Measurements from ENCODE around the gene ST6GAL2.

ST6GAL2 gene

GRCh38 chr2:106759966-106760365, 126.0 kb downstream of the ST6GAL2 start:
- DNase-seq (ENCODE audit: low read depth), result no peak
- H3K4me3 ChIP-seq (ENCODE audit: low read depth, low read length), result no peak overlapping the region
- TF ChIP-seq CTCF (conservative IDR thresholded peaks at IDR 0.05; ENCODE audit: low read depth, low read length), result no peak

- TF ChIP-seq CTCF (conservative IDR thresholded peaks at IDR 0.05; ENCODE audit: low read depth, low read length), result no peak
- H3K4me3 ChIP-seq (ENCODE audit: low read depth, low read length), result no peak overlapping the region
Measured at GRCh38 chr2:106758901-106759497, 127.0 kb downstream of the ST6GAL2 start.

More at GRCh38 chr2:106758901-106759497, 127.0 kb downstream of the ST6GAL2 start:
- no peak for DNase-seq (ENCODE audit: low read depth)
